Activated T-helper 1 cell treated with anti-CD3 and anti-CD28 coated beads, Interleukin-12 subunit alpha, Interleukin-12 subunit beta, Interleukin-2, Interleukin-4 antibody, amounts not matched to agents 30 ng/mL and 10 ng/mL and 1 ng/mL, durations not matched to agents 14 hours and 24 hours and 36 hours (primary cell): Measurements from ENCODE around the gene HOTAIR. TPM values are rescaled to one million over a fixed set of nuclear protein-coding genes. Genes with fewer than 3 reads are reported as not detected.

Source experiments
- DNase-seq: peaks from one replicate; pipeline ENCODE4 v3.0.0; 2021; ENCODE audit warnings: low spot score
- H3K27ac Mint-ChIP-seq: one replicate; pipeline ENCODE4 v1.8.0; 2021; ENCODE audit warnings: mild to moderate bottlenecking, mixed read lengths
- H3K27me3 Mint-ChIP-seq: one replicate; pipeline ENCODE4 v1.8.0; 2022; ENCODE audit warnings: mild to moderate bottlenecking, moderate library complexity, mixed read lengths; ENCODE audit not compliant: insufficient read depth
- H3K36me3 Mint-ChIP-seq: one replicate; pipeline ENCODE4 v1.8.0; 2021; ENCODE audit warnings: low read depth, mixed read lengths
- H3K4me1 Mint-ChIP-seq: one replicate; pipeline ENCODE4 v1.8.0; 2021; ENCODE audit warnings: low read depth, mixed read lengths
- H3K4me3 Mint-ChIP-seq: one replicate; pipeline ENCODE4 v1.8.0; 2021; ENCODE audit warnings: mild to moderate bottlenecking, moderate library complexity, mixed read lengths
- H3K9me3 Mint-ChIP-seq: one replicate; pipeline ENCODE4 v1.8.0; 2021; ENCODE audit warnings: mixed read lengths
- intact Hi-C: fragments of 100-400 bp; cut with micrococcal nuclease; formaldehyde crosslinking; loops from one replicate; pipeline ENCODE4 v1.15.1; 2024
- total RNA-seq: library from RNA; stranded (reverse); gene quantifications from 2 replicates; pipeline ENCODE4 v1.2.3, GENCODE V29; 2022

HOTAIR gene
- total RNA-seq, 1 donor from 2014 or later: not detected

- peaks cover 87% of the 10 kb centered on the region for H3K27me3 Mint-ChIP-seq
- no peak overlapping the region for H3K4me3 Mint-ChIP-seq
- DNase-seq: no peak
- intact Hi-C loops: no loop called here
- no peaks in the 10 kb centered on the region for H3K9me3 Mint-ChIP-seq
- H3K4me1 Mint-ChIP-seq: peaks cover 15% of the 10 kb centered on the region
- peaks cover 7% of the 10 kb centered on the region for H3K36me3 Mint-ChIP-seq
- no peak overlapping the region for H3K27ac Mint-ChIP-seq
Measured at GRCh38 chr12:53976823-53977595, 2.3 kb upstream of the HOTAIR start.

- intact Hi-C loops: no loop called here
- no peak for DNase-seq
- Mint-ChIP-seq H3K4me1 (peaks cover 15% of the 10 kb centered on the region), H3K4me3 (no peak overlapping the region), H3K9me3 (no peaks in the 10 kb centered on the region), H3K36me3 (peaks cover 7% of the 10 kb centered on the region), H3K27me3 (peaks cover 88% of the 10 kb centered on the region), H3K27ac (no peak overlapping the region)
Measured at GRCh38 chr12:53976172-53976822, 1.5 kb upstream of the HOTAIR start.

- Mint-ChIP-seq H3K4me3 (no peak overlapping the region), H3K27ac (peak overlapping the region; percentile 81), H3K9me3 (no peaks in the 10 kb centered on the region), H3K4me1 (peaks cover 15% of the 10 kb centered on the region), H3K36me3 (peaks cover 7% of the 10 kb centered on the region), H3K27me3 (peaks cover 88% of the 10 kb centered on the region)
- intact Hi-C loops: no loop called here
- DNase-seq: no peak
Measured at GRCh38 chr12:53975479-53976152, 862 bp upstream of the HOTAIR start.

- no peaks in the 10 kb centered on the region for H3K9me3 Mint-ChIP-seq
- intact Hi-C loops: no loop called here
- no peak overlapping the region for H3K4me3 Mint-ChIP-seq
- H3K4me1 Mint-ChIP-seq: peaks cover 15% of the 10 kb centered on the region
- peaks cover 6% of the 10 kb centered on the region for H3K36me3 Mint-ChIP-seq
- peaks cover 89% of the 10 kb centered on the region for H3K27me3 Mint-ChIP-seq
- DNase-seq: no peak
- no peak overlapping the region for H3K27ac Mint-ChIP-seq
Measured at GRCh38 chr12:53975064-53975471, 314 bp upstream of the HOTAIR start.

- H3K36me3 Mint-ChIP-seq: peaks cover 5% of the 10 kb centered on the region
Measured at GRCh38 chr12:53973236-53974042, 1.3 kb downstream of the HOTAIR start.

GRCh38 chr12:53972722-53973235, 2.0 kb downstream of the HOTAIR start, which contains the start of gene HOXC11:
Gene HOXC11 (plus strand): TSS chr12:53973126. CDS start chr12:53973242, 116 bp downstream.
- H3K4me3 Mint-ChIP-seq: peak within 1 kb of the TSS; percentile 37
- no peak for DNase-seq
- peaks cover 5% of the 10 kb centered on the region for H3K36me3 Mint-ChIP-seq
- intact Hi-C loops: loop anchor here (2.0 kb wide), 1 partner anchor 16 kb away; no protein-coding TSS in a partner anchor
- peak within 1 kb of the TSS; percentile 66 for H3K27ac Mint-ChIP-seq
- peaks cover 90% of the 10 kb centered on the region for H3K27me3 Mint-ChIP-seq
- H3K4me1 Mint-ChIP-seq: peaks cover 15% of the 10 kb centered on the region
- H3K9me3 Mint-ChIP-seq: no peaks in the 10 kb centered on the region

More at GRCh38 chr12:53973236-53974042, 1.3 kb downstream of the HOTAIR start:
- H3K4me3 Mint-ChIP-seq: peak overlapping the region; percentile 37
- peak overlapping the region; percentile 66 for H3K27ac Mint-ChIP-seq
- H3K9me3 Mint-ChIP-seq: no peaks in the 10 kb centered on the region
- intact Hi-C loops: loop anchor here (2.0 kb wide), 1 partner anchor 17 kb away; no protein-coding TSS in a partner anchor
- H3K27me3 Mint-ChIP-seq: peaks cover 89% of the 10 kb centered on the region
- no peak for DNase-seq
- H3K4me1 Mint-ChIP-seq: peaks cover 15% of the 10 kb centered on the region

GRCh38 chr12:53972152-53972702, 2.5 kb downstream of the HOTAIR start:
- intact Hi-C loops: loop anchor here (2.0 kb wide), 1 partner anchor 15 kb away; no protein-coding TSS in a partner anchor

GRCh38 chr12:53971686-53972085, 3.1 kb downstream of the HOTAIR start:
- peaks cover 90% of the 10 kb centered on the region for H3K27me3 Mint-ChIP-seq
- no peaks in the 10 kb centered on the region for H3K9me3 Mint-ChIP-seq
- H3K4me3 Mint-ChIP-seq: no peak overlapping the region
- H3K36me3 Mint-ChIP-seq: peaks cover 5% of the 10 kb centered on the region
- no peak overlapping the region for H3K27ac Mint-ChIP-seq
- intact Hi-C loops: loop anchor here (2.0 kb wide), 1 partner anchor 15 kb away; no protein-coding TSS in a partner anchor
- DNase-seq: no peak
- peaks cover 15% of the 10 kb centered on the region for H3K4me1 Mint-ChIP-seq

More at GRCh38 chr12:53972152-53972702, 2.5 kb downstream of the HOTAIR start:
- DNase-seq: no peak
- Mint-ChIP-seq H3K27me3 (peaks cover 90% of the 10 kb centered on the region), H3K36me3 (peaks cover 5% of the 10 kb centered on the region), H3K9me3 (no peaks in the 10 kb centered on the region), H3K27ac (peak overlapping the region; percentile 29), H3K4me1 (peaks cover 15% of the 10 kb centered on the region), H3K4me3 (no peak overlapping the region)

- H3K4me1 Mint-ChIP-seq: peaks cover 15% of the 10 kb centered on the region
- peaks cover 5% of the 10 kb centered on the region for H3K36me3 Mint-ChIP-seq
- no peak for DNase-seq
- H3K4me3 Mint-ChIP-seq: no peak overlapping the region
- H3K9me3 Mint-ChIP-seq: no peaks in the 10 kb centered on the region
- peaks cover 90% of the 10 kb centered on the region for H3K27me3 Mint-ChIP-seq
- H3K27ac Mint-ChIP-seq: no peak overlapping the region
- intact Hi-C loops: no loop called here
Measured at GRCh38 chr12:53971129-53971528, 3.6 kb downstream of the HOTAIR start.

- Mint-ChIP-seq H3K27me3 (peaks cover 90% of the 10 kb centered on the region), H3K4me3 (no peak overlapping the region), H3K4me1 (peaks cover 12% of the 10 kb centered on the region), H3K9me3 (no peaks in the 10 kb centered on the region), H3K27ac (no peak overlapping the region), H3K36me3 (peaks cover 3% of the 10 kb centered on the region)
- intact Hi-C loops: no loop called here
- no peak for DNase-seq
Measured at GRCh38 chr12:53970451-53970850, 4.3 kb downstream of the HOTAIR start.

- no peak for DNase-seq
- intact Hi-C loops: no loop called here
- H3K27ac Mint-ChIP-seq: no peak overlapping the region
Measured at GRCh38 chr12:53969588-53970259, 5.0 kb downstream of the HOTAIR start.

More at GRCh38 chr12:53969588-53970259, 5.0 kb downstream of the HOTAIR start:
- H3K36me3 Mint-ChIP-seq: peaks cover 3% of the 10 kb centered on the region
- no peak overlapping the region for H3K4me3 Mint-ChIP-seq
- H3K27me3 Mint-ChIP-seq: peaks cover 93% of the 10 kb centered on the region
- H3K9me3 Mint-ChIP-seq: no peaks in the 10 kb centered on the region
- peaks cover 13% of the 10 kb centered on the region for H3K4me1 Mint-ChIP-seq
